Measurements from ENCODE around the gene ITLN1.
"Not testable (repeated sequence)": the region's sequence is repeated elsewhere in the genome, so short reads cannot be mapped to it uniquely, and the experiment has no call there.

The ITLN1 gene

GRCh38 chr1:160879056-160879455 is 5.9 kb downstream of the ITLN1 start:
- no peaks in the 10 kb centered on the region for H3K9me3 ChIP-seq (ENCODE audit: severe bottlenecking)
- H3K27me3 ChIP-seq (ENCODE audit: insufficient read depth, low read depth, severe bottlenecking): peaks cover 98% of the 10 kb centered on the region
- no peak overlapping the region for H3K27ac ChIP-seq
- no peak for DNase-seq
- H3K36me3 ChIP-seq: no peaks in the 10 kb centered on the region
- TF ChIP-seq CTCF (IDR thresholded peaks at IDR 0.05; ENCODE audit: low read depth, low read length): no peak
- no peak overlapping the region for H3K4me3 ChIP-seq (ENCODE audit: low read depth, low read length)

- Histone ChIP-seq H3K9me3 (ENCODE audit: severe bottlenecking) (no peaks in the 10 kb centered on the region), H3K4me3 (ENCODE audit: low read depth, low read length) (no peak overlapping the region), H3K27ac (no peak overlapping the region), H3K27me3 (ENCODE audit: insufficient read depth, low read depth, severe bottlenecking) (peaks cover 96% of the 10 kb centered on the region), H3K36me3 (no peaks in the 10 kb centered on the region)
- TF ChIP-seq CTCF (IDR thresholded peaks at IDR 0.05; ENCODE audit: low read depth, low read length): no peak
- no peak for DNase-seq
These were observed 7.8 kb downstream of the ITLN1 start for GRCh38 chr1:160877221-160877620.

GRCh38 chr1:160876311-160876710 is 8.7 kb downstream of the ITLN1 start:
- H3K9me3 ChIP-seq (ENCODE audit: severe bottlenecking): no peaks in the 10 kb centered on the region
- TF ChIP-seq CTCF (IDR thresholded peaks at IDR 0.05; ENCODE audit: low read depth, low read length): no peak
- H3K27ac ChIP-seq: no peak overlapping the region
- no peaks in the 10 kb centered on the region for H3K36me3 ChIP-seq
- peaks cover 96% of the 10 kb centered on the region for H3K27me3 ChIP-seq (ENCODE audit: insufficient read depth, low read depth, severe bottlenecking)
- H3K4me3 ChIP-seq (ENCODE audit: low read depth, low read length): no peak overlapping the region
- DNase-seq: no peak

GRCh38 chr1:160875591-160875990 is 9.4 kb downstream of the ITLN1 start:
- not testable (repeated sequence) for H3K4me3 ChIP-seq (ENCODE audit: low read depth, low read length); H3K27ac ChIP-seq; H3K9me3 ChIP-seq (ENCODE audit: severe bottlenecking); H3K36me3 ChIP-seq; DNase-seq
- H3K27me3 ChIP-seq (ENCODE audit: insufficient read depth, low read depth, severe bottlenecking): peaks cover 95% of the 10 kb centered on the region

GRCh38 chr1:160874935-160875334 is 10.0 kb downstream of the ITLN1 start:
- H3K36me3 ChIP-seq: no peaks in the 10 kb centered on the region
- peaks cover 91% of the 10 kb centered on the region for H3K27me3 ChIP-seq (ENCODE audit: insufficient read depth, low read depth, severe bottlenecking)
- H3K4me3 ChIP-seq (ENCODE audit: low read depth, low read length): no peak overlapping the region
- H3K27ac ChIP-seq: no peak overlapping the region
- no peaks in the 10 kb centered on the region for H3K9me3 ChIP-seq (ENCODE audit: severe bottlenecking)
- no peak for TF ChIP-seq CTCF (IDR thresholded peaks at IDR 0.05; ENCODE audit: low read depth, low read length)
- no peak for DNase-seq

- no peaks in the 10 kb centered on the region for H3K36me3 ChIP-seq
- H3K9me3 ChIP-seq (ENCODE audit: severe bottlenecking): peaks cover 4% of the 10 kb centered on the region
- no peak overlapping the region for H3K4me3 ChIP-seq (ENCODE audit: low read depth, low read length)
- no peak for TF ChIP-seq CTCF (IDR thresholded peaks at IDR 0.05; ENCODE audit: low read depth, low read length)
- H3K27me3 ChIP-seq (ENCODE audit: insufficient read depth, low read depth, severe bottlenecking): peaks cover 91% of the 10 kb centered on the region
- no peak for DNase-seq
- no peak overlapping the region for H3K27ac ChIP-seq
These were observed 16.8 kb downstream of the ITLN1 start for GRCh38 chr1:160868141-160868540.

- H3K4me3 ChIP-seq (ENCODE audit: low read depth, low read length); H3K27ac ChIP-seq; H3K36me3 ChIP-seq; DNase-seq; H3K9me3 ChIP-seq (ENCODE audit: severe bottlenecking): not testable (repeated sequence)
- H3K27me3 ChIP-seq (ENCODE audit: insufficient read depth, low read depth, severe bottlenecking): peaks cover 91% of the 10 kb centered on the region
These were observed 17.3 kb downstream of the ITLN1 start for GRCh38 chr1:160867651-160868050.

Measured in WERI-Rb-1 (cell line).